ENCODE measurements around the gene KCNB1.

- no peak for TF ChIP-seq EZH2 (IDR thresholded peaks at IDR 0.05; ENCODE audit: insufficient read depth, poor library complexity, severe bottlenecking)
- TF ChIP-seq EZH2phosphoT487 (IDR thresholded peaks at IDR 0.05; ENCODE audit: insufficient read depth, low read depth) = no peak
Measured at GRCh38 chr20:49460916-49461315, 21.6 kb downstream of the KCNB1 start.
